AG09309 (cell line): ENCODE data around the gene AGAP3.

Experiments
- DNase-seq: peaks from one replicate; pipeline ENCODE4 v3.0.0-alpha.2; 2010; ENCODE audit warnings: low read depth
- H3K4me3 ChIP-seq: 2 replicates; pipeline ENCODE4 v1.5.1; 2011; ENCODE audit warnings: mild to moderate bottlenecking, low read depth, low read length, moderate library complexity; ENCODE audit not compliant: control insufficient read depth
- TF ChIP-seq, protein P1 (sequence below): IDR thresholded peaks from 2 replicates; pipeline ENCODE4 v1.5.1; 2011; ENCODE audit warnings: mild to moderate bottlenecking, low read depth, low read length, inconsistent platforms; ENCODE audit not compliant: insufficient read depth, control insufficient read depth; ENCODE audit errors: missing control alignments

AGAP3 gene

DNA sequence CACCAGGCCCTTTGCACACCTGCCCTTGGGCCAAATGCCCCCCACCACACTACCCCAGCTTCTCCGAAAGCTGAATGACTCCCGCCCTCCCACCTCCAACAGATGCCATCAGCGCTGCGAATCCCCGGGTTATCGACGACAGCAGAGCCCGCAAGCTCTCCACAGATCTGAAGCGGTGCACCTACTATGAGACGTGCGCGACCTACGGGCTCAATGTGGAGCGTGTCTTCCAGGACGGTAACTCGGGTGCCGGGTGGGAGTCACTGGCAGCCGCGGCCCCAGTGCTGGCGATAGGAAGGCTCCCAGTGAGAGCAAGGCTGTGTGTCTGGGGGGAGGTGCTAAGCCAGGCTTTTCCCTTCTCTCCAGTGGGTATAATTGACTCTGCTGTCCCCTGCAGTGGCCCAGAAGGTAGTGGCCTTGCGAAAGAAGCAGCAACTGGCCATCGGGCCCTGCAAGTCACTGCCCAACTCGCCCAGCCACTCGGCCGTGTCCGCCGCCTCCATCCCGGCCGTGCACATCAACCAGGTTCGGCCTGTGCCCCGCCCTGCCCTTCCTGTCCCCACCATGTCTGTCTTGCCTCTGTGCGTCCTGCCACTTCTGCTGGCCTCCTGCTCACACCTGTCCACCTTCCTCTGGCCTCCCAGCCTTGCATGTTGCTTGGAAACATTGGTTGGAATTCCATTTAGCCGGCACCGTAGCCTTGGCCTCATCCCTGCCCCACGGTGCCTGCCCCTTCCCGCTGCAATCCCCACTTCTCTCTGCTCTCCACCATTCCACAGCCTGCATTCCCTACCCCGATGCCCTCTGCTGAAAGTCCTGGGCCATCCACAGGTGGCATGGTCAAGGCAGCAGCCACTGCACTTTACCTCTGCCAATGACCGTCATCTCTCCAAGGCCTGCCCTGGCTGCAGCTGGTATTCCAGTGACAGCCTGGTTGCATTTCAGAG, 32.1 kb downstream of the AGAP3 start:
- H3K4me3 ChIP-seq, result no peak overlapping the region
- no peak for DNase-seq
- TF ChIP-seq, protein P1, sequence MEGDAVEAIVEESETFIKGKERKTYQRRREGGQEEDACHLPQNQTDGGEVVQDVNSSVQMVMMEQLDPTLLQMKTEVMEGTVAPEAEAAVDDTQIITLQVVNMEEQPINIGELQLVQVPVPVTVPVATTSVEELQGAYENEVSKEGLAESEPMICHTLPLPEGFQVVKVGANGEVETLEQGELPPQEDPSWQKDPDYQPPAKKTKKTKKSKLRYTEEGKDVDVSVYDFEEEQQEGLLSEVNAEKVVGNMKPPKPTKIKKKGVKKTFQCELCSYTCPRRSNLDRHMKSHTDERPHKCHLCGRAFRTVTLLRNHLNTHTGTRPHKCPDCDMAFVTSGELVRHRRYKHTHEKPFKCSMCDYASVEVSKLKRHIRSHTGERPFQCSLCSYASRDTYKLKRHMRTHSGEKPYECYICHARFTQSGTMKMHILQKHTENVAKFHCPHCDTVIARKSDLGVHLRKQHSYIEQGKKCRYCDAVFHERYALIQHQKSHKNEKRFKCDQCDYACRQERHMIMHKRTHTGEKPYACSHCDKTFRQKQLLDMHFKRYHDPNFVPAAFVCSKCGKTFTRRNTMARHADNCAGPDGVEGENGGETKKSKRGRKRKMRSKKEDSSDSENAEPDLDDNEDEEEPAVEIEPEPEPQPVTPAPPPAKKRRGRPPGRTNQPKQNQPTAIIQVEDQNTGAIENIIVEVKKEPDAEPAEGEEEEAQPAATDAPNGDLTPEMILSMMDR, result no peak

DNA sequence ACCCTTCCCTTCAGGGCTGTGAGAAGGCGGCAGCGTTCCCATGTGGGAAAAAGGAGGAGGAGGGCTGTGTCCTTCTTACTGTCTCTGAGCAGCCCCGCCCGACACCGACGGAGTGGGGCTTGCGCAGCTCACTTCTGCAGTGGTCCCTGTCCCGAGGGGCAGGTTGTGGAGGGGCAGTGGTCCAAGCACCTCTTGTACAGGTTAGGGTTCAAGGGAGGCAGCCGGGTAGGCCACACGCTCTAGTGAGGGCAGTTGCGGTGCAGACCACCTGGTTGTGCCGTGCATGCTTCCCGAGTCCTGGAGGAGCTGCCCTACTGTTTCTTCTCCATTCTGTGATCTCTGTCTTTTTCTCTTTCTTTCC, 32.8 kb downstream of the AGAP3 start:
- DNase-seq, result no peak
- H3K4me3 ChIP-seq, result no peak overlapping the region
- TF ChIP-seq, protein P1, result no peak

DNA sequence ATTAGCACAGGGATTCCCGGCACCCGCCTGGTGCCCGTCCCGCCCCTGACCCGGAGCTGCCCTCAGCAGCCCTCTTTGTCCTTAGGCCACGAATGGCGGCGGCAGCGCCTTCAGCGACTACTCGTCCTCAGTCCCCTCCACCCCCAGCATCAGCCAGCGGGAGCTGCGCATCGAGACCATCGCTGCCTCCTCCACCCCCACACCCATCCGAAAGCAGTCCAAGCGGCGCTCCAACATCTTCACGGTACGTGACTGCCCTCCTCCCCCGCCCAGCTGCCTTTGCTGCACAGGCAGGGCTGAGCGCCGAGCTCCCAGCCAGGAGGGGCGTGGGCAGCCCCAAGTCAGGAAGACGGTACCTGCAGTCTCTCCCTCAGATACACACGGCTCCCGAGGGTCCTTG, 33.6 kb downstream of the AGAP3 start:
- DNase-seq, result no peak
- no peak overlapping the region for H3K4me3 ChIP-seq
- TF ChIP-seq, protein P1, result no peak

DNA sequence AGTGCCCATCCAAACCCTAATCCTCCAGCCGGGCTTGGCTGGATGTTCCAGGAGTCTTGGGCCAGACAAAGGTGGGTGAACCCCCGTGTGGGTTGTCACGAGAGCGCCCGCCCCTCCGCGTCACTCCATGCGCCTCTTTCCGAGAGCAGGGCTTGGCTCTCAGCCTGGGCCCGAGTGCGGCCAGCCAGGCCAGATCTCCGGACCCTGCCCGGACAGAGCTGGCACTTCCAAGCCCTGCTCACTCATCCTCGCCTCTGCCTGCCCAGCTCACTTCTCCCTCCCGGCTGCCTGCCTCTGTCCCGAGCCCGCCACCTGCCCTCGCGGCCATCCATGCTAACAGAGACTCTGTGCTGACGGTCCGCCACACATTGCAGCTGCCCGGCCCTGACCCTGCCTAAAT, 34.6 kb downstream of the AGAP3 start:
- H3K4me3 ChIP-seq, result no peak overlapping the region
- no peak for DNase-seq
- TF ChIP-seq, protein P1, result no peak

DNA sequence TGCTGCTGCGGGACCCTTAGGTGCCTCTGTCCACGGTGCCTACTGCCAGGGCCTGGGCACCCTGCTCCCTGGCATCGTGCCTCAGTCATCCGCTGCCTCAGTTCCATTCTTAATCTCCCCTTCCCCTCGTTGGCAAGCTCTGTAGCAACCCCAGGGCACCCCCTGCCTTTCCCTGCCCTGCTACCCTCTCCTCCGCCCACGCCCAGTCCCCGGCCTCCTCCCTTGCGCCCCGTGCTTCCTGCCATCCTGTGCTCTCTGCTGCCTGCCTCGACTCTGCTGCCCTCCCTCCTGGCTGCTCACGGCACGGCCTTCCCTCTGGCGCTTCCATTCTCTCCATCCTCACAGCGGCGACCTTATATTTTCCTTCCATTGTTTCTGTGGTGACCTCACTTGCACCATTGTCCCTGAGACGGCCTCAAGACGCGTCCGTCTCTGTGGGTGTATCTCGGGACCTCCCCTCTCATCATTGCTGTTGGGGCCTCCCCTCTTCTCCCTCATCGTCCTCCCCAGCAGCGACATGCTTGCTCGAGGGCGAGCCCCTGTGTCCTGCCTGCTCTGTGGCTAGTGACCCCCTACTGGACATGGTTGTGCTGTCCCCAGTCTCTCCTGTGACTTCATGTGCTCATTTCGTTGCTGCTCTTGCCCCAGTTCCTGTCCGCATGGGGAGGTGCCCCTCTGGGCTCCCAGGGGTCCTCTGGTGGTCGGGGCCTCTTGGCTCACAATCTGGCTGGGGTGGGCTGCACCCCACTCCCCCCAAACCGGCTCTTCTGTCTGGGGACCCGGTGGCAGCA, 35.3 kb downstream of the AGAP3 start:
- no peak overlapping the region for H3K4me3 ChIP-seq
- TF ChIP-seq, protein P1, result no peak
- DNase-seq, result no peak

DNA sequence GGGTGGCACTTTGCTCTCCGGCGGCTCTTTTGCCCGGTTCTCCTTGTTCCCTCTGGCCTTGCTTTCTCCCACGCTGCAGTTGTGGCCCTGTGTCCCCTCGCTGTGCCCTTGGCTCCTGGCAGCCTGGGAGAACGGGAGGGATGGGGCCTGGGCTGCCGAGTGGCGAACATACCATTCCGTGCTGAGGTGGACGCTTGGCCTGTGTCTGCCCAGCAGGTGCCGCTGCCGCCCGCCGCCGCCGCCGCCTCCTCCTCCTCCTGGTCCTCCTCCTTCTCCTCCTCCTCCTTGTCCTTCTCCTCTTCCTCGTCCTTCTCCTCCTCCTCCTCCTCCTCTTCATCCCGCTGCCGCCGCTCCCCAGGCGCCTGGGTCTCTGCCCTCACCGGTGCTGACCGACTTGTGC, 36.0 kb downstream of the AGAP3 start:
- H3K4me3 ChIP-seq, result no peak overlapping the region
- TF ChIP-seq, protein P1, result no peak
- no peak for DNase-seq
